Peyer's patch (tissue), 4 donors: ENCODE results near the gene FUT8.

Source experiments
- POLR2A ChIP-seq, 2 donors: fragments of 450-650 bp; IDR thresholded peaks; one replicate each; pipeline ENCODE4 v1.5.1; 2017; ENCODE audit warnings: antibody characterized with exemption in 2 of 2, mild to moderate bottlenecking in 2 of 2, moderate library complexity in 2 of 2
- TF ChIP-seq, protein P1 (sequence below), 6 experiments: fragments of 450-650 bp in 4 of 6; fragments of 200-600 bp in 2 of 6; sonication (generic) in 1 of 6; IDR thresholded peaks; one replicate each; pipeline ENCODE4 v1.5.1; 2017 to 2019; ENCODE audit warnings: antibody characterized with exemption in 6 of 6, mild to moderate bottlenecking in 3 of 6, moderate library complexity in 1 of 6

DNA sequence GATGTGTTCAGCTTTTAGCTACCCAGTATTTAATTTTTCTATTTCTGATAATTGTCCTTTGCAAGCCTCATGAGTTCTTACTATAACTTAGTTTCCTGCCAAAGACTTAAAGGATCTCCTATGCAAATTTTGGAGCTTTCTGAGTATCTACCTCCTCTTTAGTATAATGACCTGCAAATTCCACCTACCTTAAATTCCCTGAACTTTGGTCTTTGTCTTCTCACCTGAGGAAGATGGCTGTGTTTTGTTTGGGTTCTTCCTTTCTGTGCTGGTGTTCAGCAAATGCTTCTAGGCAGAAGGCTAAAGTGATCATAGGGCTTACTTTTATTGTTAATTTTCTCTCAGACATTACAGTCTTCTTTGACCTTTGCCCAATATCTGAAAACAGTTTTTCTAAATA lies 142.8 kb downstream of the FUT8 start:
- TF ChIP-seq, protein P1, sequence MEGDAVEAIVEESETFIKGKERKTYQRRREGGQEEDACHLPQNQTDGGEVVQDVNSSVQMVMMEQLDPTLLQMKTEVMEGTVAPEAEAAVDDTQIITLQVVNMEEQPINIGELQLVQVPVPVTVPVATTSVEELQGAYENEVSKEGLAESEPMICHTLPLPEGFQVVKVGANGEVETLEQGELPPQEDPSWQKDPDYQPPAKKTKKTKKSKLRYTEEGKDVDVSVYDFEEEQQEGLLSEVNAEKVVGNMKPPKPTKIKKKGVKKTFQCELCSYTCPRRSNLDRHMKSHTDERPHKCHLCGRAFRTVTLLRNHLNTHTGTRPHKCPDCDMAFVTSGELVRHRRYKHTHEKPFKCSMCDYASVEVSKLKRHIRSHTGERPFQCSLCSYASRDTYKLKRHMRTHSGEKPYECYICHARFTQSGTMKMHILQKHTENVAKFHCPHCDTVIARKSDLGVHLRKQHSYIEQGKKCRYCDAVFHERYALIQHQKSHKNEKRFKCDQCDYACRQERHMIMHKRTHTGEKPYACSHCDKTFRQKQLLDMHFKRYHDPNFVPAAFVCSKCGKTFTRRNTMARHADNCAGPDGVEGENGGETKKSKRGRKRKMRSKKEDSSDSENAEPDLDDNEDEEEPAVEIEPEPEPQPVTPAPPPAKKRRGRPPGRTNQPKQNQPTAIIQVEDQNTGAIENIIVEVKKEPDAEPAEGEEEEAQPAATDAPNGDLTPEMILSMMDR (IDR thresholded peaks at IDR 0.05) = no peak
- no peak for TF ChIP-seq POLR2A (IDR thresholded peaks at IDR 0.05)
